Measurements from ENCODE around the gene ADAMTS20.
A peak's percentile ranks its signal among the peaks of the same experiment; 100 is the strongest.
"Not testable (repeated sequence)": the region's sequence is repeated elsewhere in the genome, so short reads cannot be mapped to it uniquely, and the experiment has no call there.

The ADAMTS20 gene

DNA sequence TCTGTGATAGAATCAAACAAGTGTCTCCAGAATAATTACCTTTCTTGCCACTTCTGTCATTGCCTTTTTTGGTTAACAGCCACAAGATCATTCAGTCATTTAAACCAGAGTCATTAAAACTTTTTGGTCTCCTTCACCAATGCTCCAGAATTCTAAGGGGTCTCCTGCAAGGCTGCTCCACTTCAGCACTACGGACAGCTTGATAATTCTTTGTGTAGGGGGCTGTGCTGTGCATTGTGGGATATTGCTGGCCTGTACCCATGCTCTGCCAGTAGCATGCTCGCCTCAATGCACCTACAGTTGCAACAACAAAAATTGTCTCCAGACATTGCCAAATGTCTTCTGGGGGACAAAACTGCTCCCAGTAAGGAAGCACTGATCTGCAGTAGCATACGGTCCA is 7.3 kb downstream of the ADAMTS20 start:
- FAIRE-seq: no peak
- TF ChIP-seq POLR2A (IDR thresholded peaks at IDR 0.05; ENCODE audit: low read depth, low read length): no peak

GRCh38 chr12:43540470-43540869 is 11.5 kb downstream of the ADAMTS20 start:
- no peak for DNase-seq (ENCODE audit: insufficient read length, low spot score)
- no peak for FAIRE-seq
- no peak for TF ChIP-seq POLR2A (IDR thresholded peaks at IDR 0.05; ENCODE audit: low read depth, low read length)

More for the DNA sequence above, 7.3 kb downstream of the ADAMTS20 start:
- DNase-seq (ENCODE audit: insufficient read length, low spot score): no peak

GRCh38 chr12:43537675-43538074 is 14.3 kb downstream of the ADAMTS20 start:
- DNase-seq (ENCODE audit: insufficient read length, low spot score); FAIRE-seq: not testable (repeated sequence)

- DNase-seq (ENCODE audit: insufficient read length, low spot score): no peak
- TF ChIP-seq POLR2A (IDR thresholded peaks at IDR 0.05; ENCODE audit: low read depth, low read length): no peak
- FAIRE-seq: no peak
Observed at GRCh38 chr12:43516045-43516444, 36.0 kb downstream of the ADAMTS20 start.

- no peak for TF ChIP-seq POLR2A (IDR thresholded peaks at IDR 0.05; ENCODE audit: low read depth, low read length)
- FAIRE-seq (peak; percentile 23), DNase-seq (ENCODE audit: insufficient read length, low spot score) (no peak)
Observed at GRCh38 chr12:43501703-43502102, 50.3 kb downstream of the ADAMTS20 start.

GRCh38 chr12:43493261-43493797 is 58.7 kb downstream of the ADAMTS20 start:
- DNase-seq (ENCODE audit: insufficient read length, low spot score): no peak
- FAIRE-seq: no peak
- TF ChIP-seq POLR2A (IDR thresholded peaks at IDR 0.05; ENCODE audit: low read depth, low read length): no peak

DNA sequence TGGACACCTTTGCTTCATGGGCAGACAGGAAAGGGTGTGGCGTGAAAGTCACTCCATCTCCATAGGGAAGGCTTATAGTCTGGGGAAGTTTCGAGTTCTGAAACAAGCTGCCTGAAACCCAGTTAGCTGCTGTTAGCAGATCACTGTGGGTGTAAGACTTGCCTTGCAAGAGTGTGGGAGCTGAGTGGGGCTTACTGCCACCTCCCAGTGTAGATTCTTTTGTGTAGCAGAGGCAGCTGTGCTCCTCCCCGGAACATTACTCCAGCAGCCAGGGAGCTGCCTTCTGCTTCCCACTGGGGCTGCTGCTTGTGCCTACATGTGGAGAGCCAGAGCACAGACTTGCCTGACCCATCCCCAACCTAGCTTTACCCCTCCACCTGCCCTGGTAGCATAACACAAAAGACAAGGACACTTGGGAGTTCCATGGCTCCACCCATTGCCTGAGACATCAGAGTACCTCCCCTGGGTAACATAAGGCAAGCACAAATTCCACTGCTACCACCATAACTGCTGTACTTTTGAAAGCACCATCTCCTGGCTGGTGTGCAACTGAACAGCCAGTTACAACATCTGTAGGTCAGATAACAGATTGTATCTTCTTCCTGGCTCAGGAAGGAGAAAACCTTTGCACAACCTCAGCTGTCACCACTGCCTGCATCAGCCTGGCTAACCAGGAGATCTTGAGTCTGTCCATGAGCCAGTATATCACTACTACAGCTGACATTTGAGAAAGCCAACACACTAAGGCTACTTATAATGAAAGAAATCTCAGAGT is 69.5 kb downstream of the ADAMTS20 start:
- no peak for FAIRE-seq
- no peak for DNase-seq (ENCODE audit: insufficient read length, low spot score)
- no peak for TF ChIP-seq POLR2A (IDR thresholded peaks at IDR 0.05; ENCODE audit: low read depth, low read length)

DNA sequence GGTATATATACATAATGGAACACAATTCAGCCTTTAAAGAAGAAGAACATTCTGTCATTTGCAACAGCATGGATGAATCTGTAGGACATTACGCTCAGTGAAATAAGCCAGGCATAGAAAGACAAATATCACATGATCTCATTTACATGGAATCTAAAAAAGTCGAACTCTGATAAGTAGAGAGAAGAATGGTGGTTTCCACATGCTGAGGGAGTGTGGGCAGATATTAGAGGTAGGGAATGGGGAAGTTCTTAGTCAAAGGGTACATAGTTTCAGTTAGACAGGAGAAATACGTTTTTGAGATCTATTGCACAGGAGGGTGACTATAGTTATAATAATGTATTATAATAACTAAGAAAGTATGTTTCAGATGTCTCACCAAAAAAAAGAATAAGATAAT is 71.4 kb downstream of the ADAMTS20 start:
- no peak for DNase-seq (ENCODE audit: insufficient read length, low spot score)
- FAIRE-seq: no peak
- no peak for TF ChIP-seq POLR2A (IDR thresholded peaks at IDR 0.05; ENCODE audit: low read depth, low read length)

GRCh38 chr12:43462741-43463140 is 89.3 kb downstream of the ADAMTS20 start:
- no peak for DNase-seq (ENCODE audit: insufficient read length, low spot score)
- no peak for TF ChIP-seq POLR2A (IDR thresholded peaks at IDR 0.05; ENCODE audit: low read depth, low read length)
- no peak for FAIRE-seq

- no peak for TF ChIP-seq POLR2A (IDR thresholded peaks at IDR 0.05; ENCODE audit: low read depth, low read length)
- no peak for FAIRE-seq
- no peak for DNase-seq (ENCODE audit: insufficient read length, low spot score)
Observed at GRCh38 chr12:43462080-43462479, 89.9 kb downstream of the ADAMTS20 start.

- FAIRE-seq: no peak
- no peak for TF ChIP-seq POLR2A (IDR thresholded peaks at IDR 0.05; ENCODE audit: low read depth, low read length)
- DNase-seq (ENCODE audit: insufficient read length, low spot score): no peak
Observed at GRCh38 chr12:43459285-43459684, 92.7 kb downstream of the ADAMTS20 start.

GRCh38 chr12:43453761-43454160 is 98.2 kb downstream of the ADAMTS20 start:
- DNase-seq (ENCODE audit: insufficient read length, low spot score) (no peak), FAIRE-seq (no peak)
- no peak for TF ChIP-seq POLR2A (IDR thresholded peaks at IDR 0.05; ENCODE audit: low read depth, low read length)

- FAIRE-seq (no peak), DNase-seq (ENCODE audit: insufficient read length, low spot score) (no peak)
- no peak for TF ChIP-seq POLR2A (IDR thresholded peaks at IDR 0.05; ENCODE audit: low read depth, low read length)
Observed at GRCh38 chr12:43444940-43445564, 107.0 kb downstream of the ADAMTS20 start.

GRCh38 chr12:43436597-43436996 is 115.4 kb downstream of the ADAMTS20 start:
- TF ChIP-seq POLR2A (IDR thresholded peaks at IDR 0.05; ENCODE audit: low read depth, low read length): no peak
- DNase-seq (ENCODE audit: insufficient read length, low spot score) (no peak), FAIRE-seq (no peak)

- DNase-seq (ENCODE audit: insufficient read length, low spot score) (no peak), FAIRE-seq (no peak)
- TF ChIP-seq POLR2A (IDR thresholded peaks at IDR 0.05; ENCODE audit: low read depth, low read length): no peak
Observed at GRCh38 chr12:43434614-43435013, 117.4 kb downstream of the ADAMTS20 start.
